AG09319 (cell line): ENCODE results near the gene F8.
"Not testable (repeated sequence)": the region's sequence is repeated elsewhere in the genome, so short reads cannot be mapped to it uniquely, and the experiment has no call there.

Experiments used
- DNase-seq: peaks from one replicate; pipeline ENCODE4 v3.0.0-alpha.2; 2010; ENCODE audit warnings: low read depth; ENCODE audit errors: extremely low read depth
- TF ChIP-seq, protein P1 (sequence below): IDR thresholded peaks from 2 replicates; pipeline ENCODE4 v1.5.1; 2011; ENCODE audit warnings: low read depth, mild to moderate bottlenecking, inconsistent platforms, low read length, moderate library complexity

Gene F8

DNA sequence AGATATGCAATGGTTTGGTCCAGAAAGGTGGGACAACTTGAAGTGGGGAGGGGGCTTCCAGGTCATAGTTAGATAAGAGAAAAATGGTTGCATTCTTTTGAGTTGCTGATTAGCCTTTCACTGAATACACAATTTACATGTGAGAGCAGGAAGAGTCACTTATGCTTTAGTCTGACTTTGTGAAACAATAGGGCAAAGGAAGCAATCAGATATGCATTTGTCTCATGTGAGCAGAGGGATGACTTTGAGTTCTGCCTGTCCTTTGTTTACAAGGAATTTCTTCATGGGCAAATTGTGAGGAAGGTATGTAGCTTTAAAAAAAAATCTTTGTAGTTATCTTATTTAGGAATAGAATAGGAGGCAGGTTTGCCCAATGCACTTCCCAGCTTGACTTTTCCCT, 201.0 kb downstream of the F8 start:
- TF ChIP-seq, protein P1, sequence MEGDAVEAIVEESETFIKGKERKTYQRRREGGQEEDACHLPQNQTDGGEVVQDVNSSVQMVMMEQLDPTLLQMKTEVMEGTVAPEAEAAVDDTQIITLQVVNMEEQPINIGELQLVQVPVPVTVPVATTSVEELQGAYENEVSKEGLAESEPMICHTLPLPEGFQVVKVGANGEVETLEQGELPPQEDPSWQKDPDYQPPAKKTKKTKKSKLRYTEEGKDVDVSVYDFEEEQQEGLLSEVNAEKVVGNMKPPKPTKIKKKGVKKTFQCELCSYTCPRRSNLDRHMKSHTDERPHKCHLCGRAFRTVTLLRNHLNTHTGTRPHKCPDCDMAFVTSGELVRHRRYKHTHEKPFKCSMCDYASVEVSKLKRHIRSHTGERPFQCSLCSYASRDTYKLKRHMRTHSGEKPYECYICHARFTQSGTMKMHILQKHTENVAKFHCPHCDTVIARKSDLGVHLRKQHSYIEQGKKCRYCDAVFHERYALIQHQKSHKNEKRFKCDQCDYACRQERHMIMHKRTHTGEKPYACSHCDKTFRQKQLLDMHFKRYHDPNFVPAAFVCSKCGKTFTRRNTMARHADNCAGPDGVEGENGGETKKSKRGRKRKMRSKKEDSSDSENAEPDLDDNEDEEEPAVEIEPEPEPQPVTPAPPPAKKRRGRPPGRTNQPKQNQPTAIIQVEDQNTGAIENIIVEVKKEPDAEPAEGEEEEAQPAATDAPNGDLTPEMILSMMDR, result no peak
- no peak for DNase-seq

DNA sequence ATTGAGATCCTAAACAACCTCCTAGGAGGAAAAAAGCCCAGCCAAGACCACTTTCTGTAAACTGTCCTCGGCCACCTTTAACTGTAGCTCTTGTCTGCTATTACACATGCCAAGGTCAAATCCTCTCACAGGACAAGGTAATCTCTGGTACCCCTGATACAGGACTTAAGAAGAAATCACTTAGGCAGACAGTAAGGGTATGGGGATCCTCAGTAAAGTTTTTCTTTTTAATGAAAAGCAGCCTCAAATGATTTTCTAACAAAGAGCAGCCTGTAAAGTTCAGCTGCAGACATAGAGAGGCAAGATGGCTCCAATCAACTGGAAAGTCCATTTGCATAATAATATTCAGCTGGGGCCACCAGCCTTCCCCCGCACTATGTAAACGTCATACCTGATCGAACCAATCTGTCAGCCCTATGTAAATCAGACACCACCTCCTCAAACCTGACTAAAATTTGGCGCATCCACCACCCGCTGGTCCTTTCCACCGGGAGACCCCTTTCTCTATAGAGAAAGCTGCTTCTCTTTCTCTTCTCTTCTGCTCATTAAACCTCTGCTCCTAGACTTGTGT, 202.7 kb downstream of the F8 start:
- DNase-seq, result no peak
- TF ChIP-seq, protein P1, result no peak

DNA sequence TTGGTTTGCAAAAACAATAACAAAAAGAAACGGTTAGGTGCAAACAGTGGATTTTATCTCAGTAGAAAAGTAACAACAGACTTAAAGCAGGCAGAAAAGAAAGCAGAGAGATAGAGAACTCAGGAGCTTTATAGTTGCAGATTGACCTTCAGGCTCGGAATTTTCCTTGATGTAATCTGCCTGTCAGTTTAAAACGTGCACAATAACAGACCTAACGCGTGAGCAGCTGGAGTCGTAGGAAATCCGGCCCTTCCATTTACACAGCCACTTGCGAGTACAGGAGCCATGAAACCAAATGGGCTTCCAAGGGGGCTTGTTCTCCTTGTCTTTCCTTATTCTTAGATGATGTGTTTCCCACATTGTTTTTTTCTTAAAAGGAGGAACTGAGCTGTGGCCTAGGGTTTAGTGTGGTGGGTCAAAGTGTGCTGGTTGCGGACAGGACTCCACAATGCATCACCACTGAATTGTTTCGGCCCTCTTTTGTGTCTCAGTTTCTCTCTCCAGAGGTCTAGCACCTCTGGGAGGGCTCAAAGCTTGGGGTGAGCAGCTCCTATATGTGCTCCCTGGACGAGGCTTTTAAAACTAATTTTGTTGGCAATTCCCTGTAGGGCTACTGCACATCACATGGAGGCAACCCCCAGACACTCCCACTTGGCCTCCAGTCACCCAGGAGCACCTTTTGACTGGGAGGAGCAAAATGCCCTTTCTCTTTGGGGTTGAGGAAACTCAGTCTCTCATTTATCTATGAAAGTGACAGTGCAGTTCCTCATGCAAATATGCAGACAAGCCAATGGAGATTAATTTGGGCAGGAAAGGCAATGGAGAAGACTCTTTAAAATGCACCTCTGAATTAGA, 203.4 kb downstream of the F8 start:
- TF ChIP-seq, protein P1, result no peak

DNA sequence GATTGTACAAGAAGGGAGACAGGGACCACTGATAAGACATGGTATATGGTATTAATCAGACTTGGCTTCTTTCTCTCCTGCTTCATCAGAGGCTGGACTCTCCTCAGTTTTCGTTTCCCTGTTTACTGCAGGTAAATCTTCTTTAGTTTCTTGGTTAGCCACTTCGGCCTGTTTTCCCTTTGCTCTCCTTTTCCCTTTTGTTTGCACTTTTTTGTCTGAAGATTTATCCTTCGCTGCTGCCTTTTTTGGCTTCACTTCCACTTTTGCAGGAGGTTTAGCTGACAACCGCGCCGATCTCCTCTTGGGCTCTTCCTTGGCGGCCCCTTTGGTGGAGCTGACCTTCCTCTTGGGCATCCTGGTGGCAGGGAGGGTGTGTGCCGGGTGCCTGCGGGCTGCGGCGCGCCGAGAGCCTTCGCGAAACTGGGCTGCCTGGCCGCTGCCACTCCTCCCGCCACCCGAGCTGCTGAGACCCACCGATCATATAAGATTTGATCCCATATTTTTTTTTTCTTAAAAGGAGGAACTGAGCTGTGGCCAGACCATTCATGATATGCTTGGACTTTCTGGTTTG, 205.4 kb downstream of the F8 start:
- not testable (repeated sequence) for DNase-seq

More for the DNA sequence above, 203.4 kb downstream of the F8 start:
- no peak for DNase-seq

DNA sequence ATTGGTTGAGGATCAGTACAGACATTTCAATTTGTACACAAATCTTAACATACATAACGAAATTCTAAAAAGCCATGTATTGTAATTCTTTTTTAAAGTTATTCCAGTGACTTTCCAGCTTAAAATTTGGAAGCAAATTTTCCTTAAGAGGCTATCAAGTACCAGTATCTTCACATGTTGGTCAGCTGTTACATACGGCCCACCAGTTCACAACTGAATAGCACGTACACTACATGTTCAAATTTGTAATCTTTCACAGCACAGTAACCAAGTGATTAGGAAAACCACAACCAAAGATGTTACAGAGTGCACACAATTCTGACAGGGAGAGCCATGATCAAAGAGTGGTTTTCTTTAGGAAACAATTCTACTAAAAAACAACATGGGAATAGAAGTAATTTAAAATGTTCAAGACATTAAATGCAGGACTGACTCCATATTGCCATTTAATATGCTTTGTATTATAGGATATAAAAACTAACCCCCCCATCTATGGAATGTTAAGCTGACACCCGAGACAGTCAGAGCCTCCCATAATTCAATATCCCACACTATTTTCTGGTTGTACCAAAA, 206.1 kb downstream of the F8 start:
- DNase-seq, result not testable (repeated sequence)

DNA sequence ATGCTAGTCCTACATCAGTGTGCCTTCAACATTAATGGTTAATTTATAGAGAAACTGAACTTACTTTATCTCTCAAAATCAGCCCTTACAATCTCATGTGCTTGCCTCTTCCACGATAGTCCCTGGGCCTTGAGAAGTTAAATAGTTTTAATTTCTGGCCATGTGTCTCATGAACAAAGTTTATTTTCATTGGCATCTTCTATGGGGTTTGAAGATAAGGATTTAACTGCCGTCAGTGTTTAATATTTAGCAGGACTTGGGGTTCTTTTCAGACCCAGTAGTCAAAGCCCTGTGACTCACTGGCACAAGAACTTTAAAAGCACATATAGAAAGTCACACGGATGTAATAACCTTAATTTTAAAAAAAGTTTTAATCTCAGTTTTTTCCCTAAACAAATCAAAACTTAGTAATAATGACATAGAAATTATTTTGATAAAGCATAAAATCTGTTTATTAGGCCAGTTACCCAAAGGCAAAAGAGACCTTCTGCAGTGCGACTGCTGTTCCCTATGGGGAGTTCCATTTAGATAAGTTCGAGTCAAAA, 207.2 kb downstream of the F8 start:
- DNase-seq, result no peak
- TF ChIP-seq, protein P1, result no peak

DNA sequence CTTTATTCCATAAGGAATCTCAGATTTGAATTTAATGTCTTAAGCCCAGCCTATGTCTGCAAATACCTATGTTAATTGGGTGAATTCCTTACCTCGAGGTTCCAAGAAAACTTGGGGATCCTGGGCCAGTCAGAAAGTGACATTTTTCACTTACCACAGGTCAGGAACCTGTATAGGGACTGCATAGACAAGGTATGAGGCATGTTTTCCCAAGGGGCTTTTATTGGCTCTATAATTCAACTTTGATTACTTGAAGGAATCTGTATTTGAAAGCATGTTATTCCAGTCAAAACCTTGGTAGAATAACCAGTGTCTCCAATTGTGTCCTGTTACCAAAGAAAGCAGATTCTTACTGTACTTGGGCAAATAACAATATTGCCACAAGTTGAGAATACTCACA, 208.7 kb downstream of the F8 start:
- no peak for DNase-seq
- TF ChIP-seq, protein P1, result no peak

DNA sequence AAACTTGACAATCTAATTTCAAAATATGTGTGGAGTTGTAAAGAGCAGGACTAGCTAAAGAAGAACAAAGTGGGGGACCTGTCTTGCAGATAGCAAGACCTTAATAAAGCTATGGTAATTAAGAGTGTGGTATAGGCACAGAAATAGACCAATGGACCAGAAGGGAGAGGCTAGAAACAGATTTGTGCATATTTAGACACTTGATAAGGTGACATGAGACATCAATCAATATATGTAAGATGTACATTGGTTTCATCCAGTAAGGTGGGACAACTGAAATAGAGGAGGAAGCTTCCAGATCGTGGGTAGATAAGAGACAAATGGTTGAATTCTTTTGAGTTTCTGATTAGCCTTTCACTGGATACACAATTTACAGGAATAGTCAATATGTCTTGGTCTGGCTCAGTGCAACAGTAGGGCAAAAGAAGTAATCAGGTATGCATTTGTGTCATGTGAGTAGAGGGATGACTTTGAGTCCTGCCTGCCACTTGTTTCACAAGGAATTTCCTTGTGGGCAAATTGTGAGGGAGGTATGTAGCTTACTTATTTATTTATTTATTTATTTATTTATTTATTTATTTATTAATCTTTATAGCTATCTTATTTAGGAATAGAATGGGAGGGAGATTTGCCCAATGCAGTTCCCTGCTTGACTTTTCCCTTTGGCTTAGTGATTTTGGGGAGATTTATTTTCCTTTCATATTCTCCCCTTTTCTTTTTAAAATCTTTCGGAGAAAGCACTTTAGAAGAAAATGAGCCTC, 210.0 kb downstream of the F8 start:
- TF ChIP-seq, protein P1, result no peak
- DNase-seq, result no peak
